Activated CD8-positive, alpha-beta memory T cell treated with anti-CD3 and anti-CD28 coated beads, Interleukin-2, amount 50 U/mL, for 24 hours (primary cell): ENCODE results near the gene KMT2B.

Experiments
- DNase-seq: peaks from one replicate; pipeline ENCODE4 v3.0.0-alpha.2; 2020; ENCODE audit errors: extremely low read depth

KMT2B gene

DNA sequence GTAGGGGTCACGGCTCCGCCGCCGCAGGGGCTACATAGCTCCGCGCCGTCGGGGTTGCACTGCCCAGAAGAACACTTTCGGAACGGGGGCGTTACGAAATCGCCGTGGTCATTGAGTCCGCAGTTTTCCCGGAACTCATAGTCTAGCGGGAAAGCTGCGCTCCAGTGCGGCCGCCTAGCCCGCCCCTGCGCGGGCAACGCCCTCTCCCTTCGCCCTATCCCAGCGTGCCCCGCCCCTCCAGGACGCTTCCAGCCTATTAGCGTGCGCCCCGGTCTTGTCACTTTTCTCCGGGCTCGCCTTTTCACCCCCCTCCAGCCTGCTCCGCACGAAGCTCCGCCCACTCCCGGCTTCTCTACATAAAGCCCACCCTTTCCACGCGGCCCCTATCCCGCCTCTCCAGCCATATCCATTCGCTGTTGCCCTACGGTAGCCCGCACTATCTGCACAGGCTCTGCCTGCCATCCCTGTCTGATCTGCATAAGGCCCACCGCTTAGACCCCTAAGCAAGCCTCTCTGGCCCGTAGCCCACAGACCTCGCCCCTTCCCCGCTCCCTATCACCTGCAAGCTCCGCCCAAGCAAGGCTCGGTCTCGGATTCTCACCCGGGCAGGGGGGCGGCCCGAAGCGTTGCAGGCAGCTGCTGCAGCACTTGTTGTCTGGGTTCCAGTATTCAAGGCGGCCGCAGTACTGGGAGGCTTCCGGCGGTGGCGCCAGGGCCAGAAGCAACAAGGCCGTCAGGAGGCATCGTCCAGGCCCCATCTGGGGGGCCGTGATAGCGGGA lies 22.8 kb downstream of the KMT2B start:
- DNase-seq = peak; percentile 91

DNA sequence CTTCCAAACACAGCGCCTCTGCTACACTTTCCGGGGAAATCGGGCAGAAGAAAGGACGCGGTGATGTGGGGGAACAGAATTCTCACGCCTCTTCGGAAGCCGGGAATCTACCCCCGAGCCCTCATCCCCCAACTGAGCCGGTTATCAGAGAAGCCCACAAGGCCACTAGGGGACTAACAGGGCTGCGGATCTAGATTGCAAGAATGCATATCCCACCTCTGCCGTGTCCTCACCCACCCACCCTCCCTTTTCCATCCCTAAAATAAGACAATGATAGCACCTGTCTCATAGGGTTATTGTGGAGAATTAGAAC lies 23.4 kb downstream of the KMT2B start:
- DNase-seq = no peak

DNA sequence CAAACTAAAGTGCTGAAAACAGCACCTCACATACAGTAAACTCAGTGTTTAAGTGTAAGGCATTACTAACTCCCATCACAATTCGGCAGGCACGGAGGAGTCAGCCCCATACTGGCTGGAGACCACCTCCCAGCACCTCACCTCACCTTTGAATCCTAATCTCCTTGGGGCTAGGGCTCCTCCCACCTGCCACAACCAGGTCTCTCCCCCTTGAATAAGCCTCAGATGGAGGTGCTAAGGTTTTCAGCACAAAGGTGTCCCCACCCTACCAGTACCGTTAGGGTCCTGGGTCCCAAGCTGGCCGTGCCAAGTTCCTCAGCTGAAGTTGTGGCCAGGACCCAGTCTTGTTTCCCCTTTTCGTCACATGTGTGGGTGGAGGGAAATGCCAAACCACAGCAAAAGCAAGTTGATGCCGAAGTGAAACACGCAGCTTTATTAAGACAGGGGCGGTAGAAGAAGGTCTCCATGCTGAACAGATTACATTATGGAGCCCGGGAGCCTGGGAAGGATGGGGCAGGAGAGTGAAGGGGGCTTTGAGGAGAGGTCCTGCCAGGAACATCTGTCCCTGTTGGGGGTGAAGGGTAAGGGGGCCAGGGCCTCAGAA lies 24.4 kb downstream of the KMT2B start, which contains the start of gene IGFLR1:
IGFLR1 (minus strand) TSS at position 332 of the 604 bp plus-strand sequence. CDS start 1,272 bp downstream, outside the sequence.
- no peak for DNase-seq

DNA sequence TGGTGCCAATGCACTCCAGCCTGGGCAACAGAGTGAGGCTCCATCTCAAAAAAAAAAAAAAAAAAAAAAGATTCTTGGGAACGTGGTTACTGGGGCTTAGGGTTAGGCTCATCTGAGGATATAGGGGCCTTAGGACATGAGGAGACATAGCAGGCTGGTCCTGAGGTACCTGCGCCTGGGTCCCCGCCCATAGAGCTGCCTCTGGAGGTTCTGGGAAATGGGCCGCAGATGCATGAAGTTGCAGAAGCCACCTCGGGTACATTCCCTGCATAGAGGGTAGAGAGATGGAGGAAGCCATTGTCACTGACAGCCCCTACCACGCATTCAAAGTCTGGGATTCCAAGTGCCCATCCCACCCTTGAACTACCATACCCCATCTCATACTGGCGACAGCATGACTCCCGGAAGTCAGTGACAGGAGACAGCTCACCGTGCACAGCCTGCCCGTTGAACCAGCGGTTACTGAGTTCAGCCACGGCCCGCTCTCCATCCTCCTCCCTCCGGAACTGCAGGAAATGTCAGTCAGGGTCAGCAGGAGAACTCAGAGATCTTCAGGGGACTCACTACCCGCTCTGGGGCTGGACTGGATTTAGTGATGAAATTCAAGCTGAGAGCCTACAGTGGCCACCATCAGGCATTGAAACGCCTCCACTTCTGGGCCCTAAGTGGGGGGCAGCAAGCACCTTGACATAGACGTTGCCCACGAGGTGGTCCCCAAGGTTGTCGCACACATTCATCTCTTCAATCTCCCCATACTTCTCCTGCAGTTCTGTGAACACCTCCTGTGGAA lies 26.0 kb downstream of the KMT2B start:
- DNase-seq = no peak

DNA sequence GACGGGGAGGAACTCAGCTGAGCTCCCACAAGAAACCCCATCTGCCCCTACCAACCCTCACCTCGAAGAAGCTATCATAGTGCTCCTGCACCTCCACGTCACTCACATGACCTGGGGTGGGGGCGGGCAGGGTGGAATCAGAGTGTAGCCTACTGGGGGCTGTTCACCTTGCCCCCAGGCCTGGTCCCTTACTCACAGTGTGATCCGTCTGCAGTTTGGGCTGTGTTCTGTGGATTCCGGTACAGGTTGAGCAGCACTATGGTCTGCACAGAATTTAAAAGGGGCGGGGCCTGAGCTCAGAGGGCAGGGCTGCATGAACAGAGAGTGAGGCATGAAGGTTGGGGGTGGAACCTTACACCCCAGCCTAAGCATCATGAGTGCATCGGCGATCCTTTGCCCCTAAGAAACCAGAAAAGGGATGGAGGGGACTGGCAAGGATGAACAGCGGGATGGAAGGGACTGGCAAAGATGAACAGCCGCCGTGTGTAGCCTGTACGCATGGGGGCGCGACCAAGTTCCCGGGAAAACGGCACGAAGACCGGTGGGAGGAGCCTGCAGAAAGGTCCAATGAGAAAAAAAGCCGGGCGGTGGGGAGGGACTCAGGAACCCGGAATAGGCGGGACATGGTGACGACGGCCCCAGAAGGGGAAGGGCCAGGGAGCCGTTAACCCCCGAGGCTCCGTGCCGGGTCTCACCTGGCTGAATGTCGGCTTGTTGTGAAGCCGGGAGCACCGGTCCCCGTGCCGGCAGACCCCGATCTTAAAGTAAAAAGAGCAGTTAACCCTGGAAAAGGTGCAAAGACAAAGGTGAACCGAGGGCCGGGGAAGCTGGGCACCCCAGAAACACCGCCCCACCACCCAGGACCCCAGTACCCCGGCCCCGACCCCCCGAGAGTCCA lies 26.9 kb downstream of the KMT2B start:
- DNase-seq = peak; percentile 85

DNA sequence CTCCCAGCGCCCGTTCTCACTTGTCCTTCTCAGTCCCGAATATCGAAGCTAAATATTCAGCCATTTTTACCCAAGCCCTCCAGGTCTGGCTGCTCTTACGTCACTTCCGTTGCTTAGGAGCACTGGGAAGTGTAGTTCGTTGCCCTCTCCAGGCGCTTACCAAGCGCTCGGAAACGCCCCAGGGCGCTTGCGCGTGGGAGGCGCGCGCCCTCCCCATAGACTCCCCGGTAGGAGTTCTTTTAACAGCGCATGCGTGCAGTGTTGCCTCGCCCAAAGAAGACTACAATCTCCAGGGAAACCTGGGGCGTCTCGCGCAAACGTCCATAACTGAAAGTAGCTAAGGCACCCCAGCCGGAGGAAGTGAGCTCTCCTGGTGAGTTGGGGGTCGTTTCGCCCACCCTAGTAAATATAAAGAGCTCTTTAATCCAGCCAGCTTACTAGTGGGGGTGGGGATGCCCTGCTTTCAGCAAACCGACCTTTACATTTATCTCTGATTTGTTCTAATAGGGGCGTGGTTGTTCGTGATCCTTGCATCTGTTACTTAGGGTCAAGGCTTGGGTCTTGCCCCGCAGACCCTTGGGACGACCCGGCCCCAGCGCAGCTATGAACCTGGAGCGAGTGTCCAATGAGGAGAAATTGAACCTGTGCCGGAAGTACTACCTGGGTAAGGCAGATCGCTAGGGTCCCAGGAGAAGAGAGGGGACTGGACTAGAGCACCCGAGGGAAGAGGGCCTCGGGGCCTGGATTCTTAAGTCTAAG lies 27.7 kb downstream of the KMT2B start, which contains the start of the genes PSENEN and U2AF1L4:
PSENEN (plus strand) TSS at position 324 of the 759 bp plus-strand sequence; CDS start at position 604, 280 bp downstream.
U2AF1L4 (minus strand) TSS at position 91 of the 759 bp plus-strand sequence; CDS start at position 64, 27 bp downstream.
- peak; percentile 88 for DNase-seq

DNA sequence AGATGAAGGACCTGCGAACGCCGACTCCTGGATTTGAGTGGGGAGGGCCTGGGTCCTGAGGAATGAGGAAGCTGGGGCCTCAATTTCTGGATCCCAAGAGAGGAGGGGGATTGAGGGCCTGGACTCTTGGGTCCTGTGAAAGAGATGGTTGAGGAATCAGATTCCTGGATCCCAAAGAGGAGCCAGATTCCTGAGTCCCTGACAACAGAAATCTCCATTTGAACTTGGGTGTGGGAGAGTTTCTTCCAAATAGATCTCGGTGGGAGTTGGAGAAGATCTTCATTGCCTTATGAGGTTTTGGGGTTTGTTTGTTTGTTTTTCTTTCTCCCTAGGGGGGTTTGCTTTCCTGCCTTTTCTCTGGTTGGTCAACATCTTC lies 28.3 kb downstream of the KMT2B start:
- DNase-seq = no peak

DNA sequence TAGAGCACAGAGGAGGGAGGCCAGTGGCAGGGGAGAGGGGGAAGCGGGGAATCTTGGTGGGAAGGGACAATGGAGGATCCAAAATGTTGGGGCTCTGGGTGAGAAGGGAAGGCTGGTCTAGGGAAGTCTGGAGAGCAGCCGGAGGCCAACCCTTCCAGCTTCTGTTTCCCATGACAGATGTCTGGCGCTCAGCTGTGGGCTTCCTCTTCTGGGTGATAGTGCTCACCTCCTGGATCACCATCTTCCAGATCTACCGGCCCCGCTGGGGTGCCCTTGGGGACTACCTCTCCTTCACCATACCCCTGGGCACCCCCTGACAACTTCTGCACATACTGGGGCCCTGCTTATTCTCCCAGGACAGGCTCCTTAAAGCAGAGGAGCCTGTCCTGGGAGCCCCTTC lies 28.7 kb downstream of the KMT2B start:
- DNase-seq = no peak

DNA sequence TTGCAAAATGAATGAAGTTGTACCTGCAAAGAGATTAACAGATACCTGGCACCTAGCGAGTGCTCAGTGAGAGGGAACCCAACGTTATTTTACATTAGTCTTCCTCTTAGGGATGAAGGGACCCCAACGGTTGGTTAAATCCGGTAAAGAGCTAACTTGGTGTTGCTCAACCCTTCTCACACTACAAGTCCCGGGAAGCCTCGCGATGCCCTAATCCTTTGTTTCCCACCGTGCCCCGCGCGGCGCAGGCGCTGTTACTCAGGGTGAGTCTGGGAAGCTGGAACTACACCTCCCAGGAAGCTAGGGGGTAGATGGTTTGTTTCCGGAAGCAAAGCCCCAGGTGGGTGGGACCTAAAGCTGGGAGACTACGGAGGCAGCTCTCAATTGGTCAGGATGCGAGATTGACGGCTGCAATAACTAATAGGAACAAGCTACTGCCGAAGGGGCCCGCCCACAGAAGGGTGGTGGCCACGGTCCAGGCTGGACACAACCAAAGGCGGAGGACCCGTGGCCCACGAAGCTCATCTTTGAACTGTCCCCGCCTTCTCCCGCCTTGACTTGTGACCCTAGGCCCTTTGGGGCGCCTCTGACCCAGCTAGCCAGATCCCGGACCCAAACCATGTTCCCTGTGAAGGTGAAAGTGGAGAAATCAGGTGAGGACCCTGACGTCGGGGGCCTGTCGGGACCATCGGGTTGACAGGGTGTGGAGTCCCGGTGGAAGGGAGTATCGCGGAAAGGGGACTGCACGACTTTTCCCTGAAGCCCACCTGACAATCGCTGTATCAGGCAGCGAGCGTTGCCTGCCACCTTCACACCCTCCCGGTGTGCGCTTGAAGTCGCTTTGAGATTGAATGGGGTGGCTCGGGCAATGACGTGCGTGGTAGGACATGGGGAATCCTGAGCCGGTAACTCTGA lies 30.6 kb downstream of the KMT2B start, which contains the start of gene LIN37:
LIN37 (plus strand) TSS at position 471 of the 915 bp plus-strand sequence; CDS start at position 620, 149 bp downstream.
- DNase-seq = peak; percentile 98

DNA sequence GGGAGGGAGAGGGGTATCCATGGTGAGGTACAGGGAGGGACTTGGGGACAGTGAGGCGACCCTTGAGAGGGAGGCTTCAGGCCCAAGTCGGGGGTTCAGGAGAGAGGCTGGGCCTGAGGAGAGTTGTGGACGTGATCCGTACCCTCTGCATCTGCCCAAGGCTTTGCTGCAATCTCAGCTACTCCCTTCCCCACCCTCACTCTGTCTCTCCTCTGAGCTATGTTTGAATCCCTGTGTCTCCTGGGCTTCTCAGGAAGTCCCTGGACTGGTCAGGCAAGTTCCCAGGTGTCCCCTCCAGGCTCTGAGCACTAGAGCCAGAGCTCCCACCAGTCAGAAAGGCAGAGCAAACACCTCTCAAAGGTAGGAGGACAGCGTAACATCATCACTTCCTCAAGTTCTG lies 32.4 kb downstream of the KMT2B start:
- DNase-seq = no peak

DNA sequence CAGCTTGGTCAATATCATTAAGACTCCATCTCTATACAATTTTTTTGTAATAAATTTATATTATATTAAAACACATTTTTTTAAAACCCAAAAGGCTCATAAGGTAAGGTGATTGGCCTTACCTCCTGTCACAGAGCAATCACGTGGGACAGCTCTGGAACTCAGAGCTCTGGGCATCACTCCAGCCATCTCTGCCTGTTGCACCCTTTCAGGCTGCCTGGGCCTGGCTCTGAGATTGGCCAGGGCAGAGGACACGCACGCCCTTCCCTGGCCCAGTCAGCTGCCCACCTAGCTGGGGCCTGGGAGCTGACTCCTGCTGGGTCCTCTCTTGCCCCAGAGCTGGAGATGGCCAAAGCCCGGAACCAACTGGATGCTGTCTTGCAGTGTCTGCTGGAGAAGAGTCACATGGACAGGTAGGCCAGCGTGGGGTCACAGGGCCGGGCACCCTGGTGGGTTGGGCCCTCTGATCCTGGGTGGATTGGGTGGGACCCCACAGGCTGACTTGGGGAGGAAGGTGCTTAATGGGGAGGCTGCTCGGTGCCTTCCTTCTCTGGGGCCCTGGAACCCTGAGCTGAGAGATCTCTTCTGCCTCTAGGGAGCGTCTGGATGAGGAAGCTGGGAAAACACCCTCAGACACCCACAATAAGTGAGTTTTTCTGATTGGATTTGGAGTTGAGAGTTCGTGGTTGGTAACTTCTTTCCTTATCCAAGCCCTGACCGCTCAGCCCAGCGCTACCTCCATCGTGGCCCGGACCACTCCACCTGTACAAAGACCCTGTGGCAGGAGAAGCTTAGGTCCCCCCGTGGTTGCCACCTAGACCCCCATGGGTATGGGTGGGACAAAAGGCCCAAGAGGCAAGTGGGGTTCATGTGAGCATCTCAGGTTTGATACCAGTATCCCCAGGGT lies 34.3 kb downstream of the KMT2B start:
- DNase-seq = no peak

DNA sequence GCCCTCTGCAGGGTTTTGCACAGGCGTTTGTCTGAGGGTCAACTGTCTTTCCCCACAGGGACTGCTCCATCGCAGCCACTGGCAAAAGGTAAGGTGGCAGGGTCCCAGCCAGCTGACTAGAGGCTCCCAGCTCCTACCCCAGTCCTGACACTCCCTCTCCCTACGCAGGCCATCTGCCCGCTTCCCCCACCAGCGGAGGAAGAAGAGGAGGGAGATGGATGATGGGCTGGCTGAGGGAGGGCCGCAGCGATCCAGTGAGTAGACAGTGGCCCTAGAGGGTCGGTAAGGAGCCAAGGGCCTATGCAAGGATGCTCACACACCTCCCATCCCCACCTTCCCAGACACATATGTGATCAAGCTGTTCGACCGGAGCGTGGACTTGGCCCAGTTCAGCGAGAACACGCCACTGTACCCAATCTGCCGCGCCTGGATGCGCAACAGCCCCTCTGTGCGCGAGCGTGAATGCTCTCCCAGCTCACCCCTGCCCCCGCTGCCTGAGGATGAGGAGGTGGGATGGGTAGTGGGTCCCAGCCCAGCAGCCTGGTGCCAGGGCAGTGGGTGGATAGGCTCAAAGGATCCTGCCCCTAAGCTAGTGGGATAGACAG lies 35.0 kb downstream of the KMT2B start:
- DNase-seq = no peak

DNA sequence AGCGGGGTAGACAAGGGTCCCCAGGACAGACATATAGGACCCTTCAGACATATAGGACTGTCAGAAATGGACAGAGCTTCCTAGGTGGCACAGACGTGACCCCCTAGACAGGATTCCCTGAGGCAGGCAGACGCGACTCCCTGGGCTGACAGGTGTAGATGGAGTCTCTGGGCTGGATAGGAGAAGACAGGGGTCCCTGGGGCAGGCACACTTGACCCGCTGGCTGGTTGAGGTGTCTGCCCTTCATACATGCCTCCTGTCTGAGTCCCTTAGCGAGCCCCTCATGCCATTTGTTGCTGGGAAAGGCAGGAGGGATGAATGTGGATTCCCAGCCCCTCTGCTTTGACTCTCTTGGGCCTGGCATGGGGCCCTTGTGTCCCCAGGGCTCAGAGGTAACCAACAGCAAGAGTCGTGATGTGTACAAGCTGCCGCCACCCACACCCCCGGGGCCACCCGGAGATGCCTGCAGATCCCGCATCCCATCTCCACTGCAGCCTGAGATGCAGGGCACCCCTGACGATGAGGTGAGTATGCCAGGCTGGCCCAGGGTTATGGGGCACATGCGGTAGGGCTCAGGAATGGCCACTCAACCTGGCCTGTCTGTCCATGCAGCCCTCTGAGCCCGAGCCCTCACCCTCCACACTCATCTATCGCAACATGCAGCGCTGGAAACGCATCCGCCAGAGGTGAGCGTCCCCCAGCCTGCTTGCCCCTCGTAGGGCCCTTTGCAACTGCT lies 36.0 kb downstream of the KMT2B start:
- DNase-seq = no peak

DNA sequence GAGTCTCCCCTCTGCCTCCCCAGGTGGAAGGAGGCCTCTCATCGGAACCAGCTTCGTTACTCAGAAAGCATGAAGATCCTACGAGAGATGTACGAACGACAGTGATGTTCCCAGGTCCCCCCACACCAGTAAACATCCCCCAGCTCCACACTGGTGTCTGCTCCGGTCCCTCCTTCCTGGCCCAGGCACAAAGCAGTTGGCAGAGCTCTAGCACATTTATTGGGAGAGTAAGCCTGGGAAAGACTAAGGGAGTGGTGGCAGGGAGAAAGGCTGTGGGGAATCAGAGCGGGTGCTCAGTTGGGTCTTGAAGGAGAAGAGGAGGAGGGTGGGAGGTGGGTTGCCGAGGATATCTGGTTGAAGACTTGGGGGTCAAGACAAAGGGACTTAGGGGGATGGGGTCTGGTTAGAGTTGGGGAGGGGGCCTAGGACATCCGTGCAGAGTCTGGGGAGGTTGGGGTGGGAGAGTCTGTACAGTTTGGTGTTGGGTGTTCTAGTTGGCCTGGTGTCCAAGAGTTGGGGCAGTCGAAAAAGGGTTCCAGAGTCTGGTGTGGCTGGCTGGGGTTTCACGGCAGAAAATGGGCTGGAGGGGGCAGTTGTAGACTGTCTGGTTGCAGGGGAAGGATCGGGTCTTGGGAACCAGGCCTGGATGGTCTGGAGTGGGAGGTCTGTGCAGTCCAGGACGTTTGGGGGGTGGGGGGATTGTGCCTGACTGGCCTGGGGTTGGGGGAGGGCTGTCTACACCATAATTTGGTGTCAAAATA lies 36.7 kb downstream of the KMT2B start:
- no peak for DNase-seq

DNA sequence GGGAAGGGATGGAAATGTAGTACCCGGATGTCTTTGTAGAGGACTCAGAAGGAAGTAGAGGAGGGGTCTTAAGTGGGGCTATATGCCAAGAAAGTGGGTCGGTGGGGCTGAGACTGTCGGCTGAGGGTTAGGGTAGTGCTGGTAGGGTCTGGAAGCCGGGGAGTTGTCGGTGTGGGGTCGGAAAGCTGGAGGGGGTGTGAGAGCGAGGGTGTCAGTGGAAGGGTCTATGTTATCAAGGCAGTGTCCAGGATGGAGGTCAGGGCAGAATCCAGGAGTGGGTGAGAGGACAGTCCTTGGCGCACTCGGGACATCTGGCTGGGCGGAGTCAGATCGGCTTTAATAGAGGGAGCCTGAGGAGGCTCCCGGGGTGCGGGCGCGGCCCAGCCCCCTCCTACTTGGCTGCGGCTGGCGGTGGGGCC lies 37.3 kb downstream of the KMT2B start:
- no peak for DNase-seq

DNA sequence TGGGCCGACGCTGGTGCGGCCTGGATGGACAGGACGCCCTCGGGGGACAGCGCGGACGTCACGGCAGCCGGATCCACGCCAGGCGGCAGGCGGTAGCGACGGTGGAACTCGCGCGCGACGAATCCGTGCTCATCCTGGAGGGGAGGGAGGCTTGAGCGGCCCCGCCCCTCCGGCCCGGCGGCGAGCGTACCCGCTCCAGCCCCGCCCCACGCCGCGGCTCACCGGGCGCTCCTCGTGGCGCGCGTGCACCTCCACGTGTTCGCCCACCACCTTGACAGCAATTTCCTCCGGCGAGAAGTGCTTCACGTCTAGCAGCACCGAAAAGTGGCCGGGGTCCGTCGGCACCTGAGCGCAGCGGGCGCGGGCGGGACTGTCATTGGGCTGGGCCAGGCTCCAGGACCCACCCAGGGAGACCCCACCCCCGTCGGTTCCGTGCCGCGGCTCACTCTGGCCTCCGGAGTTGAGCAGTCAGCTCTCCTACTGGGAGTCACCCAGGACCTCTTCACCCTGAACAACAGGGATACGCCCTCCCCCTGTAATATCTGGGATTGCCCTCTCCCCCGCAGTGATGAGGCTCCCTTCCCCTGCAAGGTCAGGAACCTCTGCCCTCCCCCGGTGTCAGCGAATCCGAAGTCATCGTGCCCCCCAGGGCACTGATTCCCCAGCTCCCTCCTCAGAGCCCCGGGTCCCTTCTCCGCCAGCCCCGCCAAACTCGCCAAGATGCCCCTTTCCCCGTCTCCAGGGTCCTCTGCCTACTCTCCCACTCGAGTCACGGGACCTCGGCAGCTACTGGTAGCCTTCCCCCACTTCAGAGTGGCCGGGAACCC lies 38.0 kb downstream of the KMT2B start:
- no peak for DNase-seq
